HG02938 (cell line): ENCODE measurements around the gene UNC80.
A peak's percentile ranks its signal among the peaks of the same experiment; 100 is the strongest.

ENCODE experiments used
- ATAC-seq: cut with Tn5 transposase; IDR thresholded peaks from one replicate; pipeline ENCODE4 v1.9.1; 2021; ENCODE audit warnings: mild to moderate bottlenecking, moderate library complexity; ENCODE audit not compliant: unreplicated experiment

UNC80 gene

GRCh38 chr2:209808521-209808920 lies 36.9 kb downstream of the UNC80 start:
- ATAC-seq: no peak

- ATAC-seq: no peak
These were observed 37.6 kb downstream of the UNC80 start for GRCh38 chr2:209809256-209809655.

GRCh38 chr2:209817844-209818271 lies 46.2 kb downstream of the UNC80 start:
- no peak for ATAC-seq

- ATAC-seq: no peak
These were observed 47.3 kb downstream of the UNC80 start for GRCh38 chr2:209818939-209819338.

GRCh38 chr2:209821806-209822205 lies 50.2 kb downstream of the UNC80 start:
- no peak for ATAC-seq

- ATAC-seq: no peak
These were observed 51.9 kb downstream of the UNC80 start for GRCh38 chr2:209823484-209823883.

GRCh38 chr2:209824391-209824790 lies 52.8 kb downstream of the UNC80 start:
- no peak for ATAC-seq

GRCh38 chr2:209830722-209831465 lies 59.3 kb downstream of the UNC80 start:
- no peak for ATAC-seq

GRCh38 chr2:209834767-209835166 lies 63.1 kb downstream of the UNC80 start:
- ATAC-seq: no peak

- no peak for ATAC-seq
These were observed 68.8 kb downstream of the UNC80 start for GRCh38 chr2:209840434-209840833.

GRCh38 chr2:209845666-209846065 lies 74.0 kb downstream of the UNC80 start:
- no peak for ATAC-seq

- no peak for ATAC-seq
These were observed 93.2 kb downstream of the UNC80 start for GRCh38 chr2:209864716-209865295.

- no peak for ATAC-seq
These were observed 96.8 kb downstream of the UNC80 start for GRCh38 chr2:209868271-209868994.

GRCh38 chr2:209870067-209870466 lies 98.4 kb downstream of the UNC80 start:
- ATAC-seq: no peak

GRCh38 chr2:209872675-209873074 lies 101.0 kb downstream of the UNC80 start:
- ATAC-seq: no peak

- no peak for ATAC-seq
These were observed 103.6 kb downstream of the UNC80 start for GRCh38 chr2:209875270-209875669.

- ATAC-seq: no peak
These were observed 104.6 kb downstream of the UNC80 start for GRCh38 chr2:209876211-209876610.

- ATAC-seq: no peak
These were observed 107.1 kb downstream of the UNC80 start for GRCh38 chr2:209878701-209879100.

- ATAC-seq: peak; percentile 62
These were observed 129.0 kb downstream of the UNC80 start for GRCh38 chr2:209900638-209901037.

GRCh38 chr2:209901172-209901571 lies 129.5 kb downstream of the UNC80 start:
- no peak for ATAC-seq

GRCh38 chr2:209905691-209906090 lies 134.1 kb downstream of the UNC80 start:
- no peak for ATAC-seq

- no peak for ATAC-seq
These were observed 136.1 kb downstream of the UNC80 start for GRCh38 chr2:209907746-209908145.
